Cardiac fibroblast (primary cell): ENCODE measurements around the gene CCDC6.
A peak's percentile ranks its signal among the peaks of the same experiment; 100 is the strongest.
"Not testable (repeated sequence)": the region's sequence is repeated elsewhere in the genome, so short reads cannot be mapped to it uniquely, and the experiment has no call there.

Experiments
- DNase-seq, 2 donors: peaks; one replicate each; pipeline versions ENCODE4 v3.0.0 to v3.0.0-alpha.2; 2010; ENCODE audit warnings: low read depth in 2 of 2
- H3K4me3 ChIP-seq, 2 donors: replicated peaks in 1 of 2; 1 replicate in 1 of 2; 2 replicates in 1 of 2; pipeline ENCODE4 v1.5.1; 2011; ENCODE audit warnings: low read depth in 2 of 2, low read length in 2 of 2, mild to moderate bottlenecking in 2 of 2, moderate library complexity in 1 of 2
- TF ChIP-seq, protein P1 (sequence below): IDR thresholded peaks from one replicate; pipeline ENCODE4 v1.5.1; 2011; ENCODE audit warnings: low read depth, mild to moderate bottlenecking, low read length, inconsistent platforms

Gene CCDC6

DNA sequence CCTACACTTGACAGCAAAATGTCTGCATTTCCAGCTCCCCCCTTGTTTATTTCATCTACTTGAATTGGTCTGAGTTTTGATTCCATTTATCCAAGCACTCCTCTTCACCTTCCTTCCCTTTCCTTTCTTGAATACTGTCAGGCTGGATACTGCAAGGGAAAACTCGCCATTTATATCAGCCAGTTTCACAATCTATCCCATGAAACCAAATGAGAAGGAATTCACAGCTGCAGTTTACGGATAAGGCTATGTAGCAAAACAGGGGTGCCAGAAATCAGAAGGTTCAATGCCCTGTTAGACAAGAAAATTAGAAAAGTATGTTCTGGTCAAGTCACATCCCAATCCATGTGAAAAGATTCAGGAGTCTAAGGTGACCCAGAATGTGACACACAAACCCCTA, 28.1 kb downstream of the CCDC6 start:
- TF ChIP-seq, protein P1, sequence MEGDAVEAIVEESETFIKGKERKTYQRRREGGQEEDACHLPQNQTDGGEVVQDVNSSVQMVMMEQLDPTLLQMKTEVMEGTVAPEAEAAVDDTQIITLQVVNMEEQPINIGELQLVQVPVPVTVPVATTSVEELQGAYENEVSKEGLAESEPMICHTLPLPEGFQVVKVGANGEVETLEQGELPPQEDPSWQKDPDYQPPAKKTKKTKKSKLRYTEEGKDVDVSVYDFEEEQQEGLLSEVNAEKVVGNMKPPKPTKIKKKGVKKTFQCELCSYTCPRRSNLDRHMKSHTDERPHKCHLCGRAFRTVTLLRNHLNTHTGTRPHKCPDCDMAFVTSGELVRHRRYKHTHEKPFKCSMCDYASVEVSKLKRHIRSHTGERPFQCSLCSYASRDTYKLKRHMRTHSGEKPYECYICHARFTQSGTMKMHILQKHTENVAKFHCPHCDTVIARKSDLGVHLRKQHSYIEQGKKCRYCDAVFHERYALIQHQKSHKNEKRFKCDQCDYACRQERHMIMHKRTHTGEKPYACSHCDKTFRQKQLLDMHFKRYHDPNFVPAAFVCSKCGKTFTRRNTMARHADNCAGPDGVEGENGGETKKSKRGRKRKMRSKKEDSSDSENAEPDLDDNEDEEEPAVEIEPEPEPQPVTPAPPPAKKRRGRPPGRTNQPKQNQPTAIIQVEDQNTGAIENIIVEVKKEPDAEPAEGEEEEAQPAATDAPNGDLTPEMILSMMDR = no peak
- DNase-seq = peak in 1 of 2 donors; percentile 31
- no peak overlapping the region for H3K4me3 ChIP-seq

DNA sequence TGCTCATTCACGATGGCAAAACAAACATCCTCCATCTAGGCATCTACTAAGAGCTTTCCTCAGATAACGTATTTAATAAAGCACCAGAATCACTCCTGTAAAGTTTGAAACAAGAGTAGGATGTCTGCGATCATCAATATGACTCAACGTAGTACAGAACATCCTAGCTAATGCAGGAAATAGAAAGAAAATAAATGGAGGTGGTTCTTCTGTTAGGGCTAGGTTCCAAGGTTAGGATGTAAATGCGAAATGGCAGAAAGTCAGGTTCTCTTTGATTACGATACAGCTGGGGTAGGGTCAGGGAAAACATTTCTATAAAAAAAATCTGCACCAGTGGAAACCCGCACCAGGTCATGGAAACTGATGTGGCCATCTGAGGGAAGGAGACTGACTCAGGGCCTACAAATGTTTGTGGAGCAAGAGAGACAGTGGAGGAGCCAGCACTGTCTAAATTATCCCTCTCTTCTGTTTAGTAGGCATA, 29.1 kb downstream of the CCDC6 start:
- DNase-seq = peak in 1 of 2 donors; percentile 76
- TF ChIP-seq, protein P1 = no peak
- H3K4me3 ChIP-seq = no peak overlapping the region

DNA sequence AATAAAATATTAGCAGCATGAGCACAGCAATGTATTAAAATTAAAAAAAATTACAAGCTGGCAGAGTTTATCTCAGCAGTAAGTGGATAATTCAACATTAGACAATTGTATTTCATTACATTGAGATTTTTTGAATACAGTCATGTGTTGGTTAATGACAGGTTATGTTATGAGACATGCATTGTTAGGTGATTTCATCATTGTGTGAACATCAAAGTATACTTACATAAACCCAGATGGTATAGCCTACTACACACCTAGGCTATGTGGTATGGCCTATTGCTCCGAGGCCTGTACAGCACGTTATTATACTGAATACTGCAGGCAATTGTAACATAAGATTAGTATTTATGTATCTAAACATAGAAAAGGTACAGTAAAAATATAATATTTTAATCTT, 29.7 kb downstream of the CCDC6 start:
- TF ChIP-seq, protein P1 = no peak
- DNase-seq = peak in 1 of 2 donors; percentile 56
- no peak overlapping the region for H3K4me3 ChIP-seq

DNA sequence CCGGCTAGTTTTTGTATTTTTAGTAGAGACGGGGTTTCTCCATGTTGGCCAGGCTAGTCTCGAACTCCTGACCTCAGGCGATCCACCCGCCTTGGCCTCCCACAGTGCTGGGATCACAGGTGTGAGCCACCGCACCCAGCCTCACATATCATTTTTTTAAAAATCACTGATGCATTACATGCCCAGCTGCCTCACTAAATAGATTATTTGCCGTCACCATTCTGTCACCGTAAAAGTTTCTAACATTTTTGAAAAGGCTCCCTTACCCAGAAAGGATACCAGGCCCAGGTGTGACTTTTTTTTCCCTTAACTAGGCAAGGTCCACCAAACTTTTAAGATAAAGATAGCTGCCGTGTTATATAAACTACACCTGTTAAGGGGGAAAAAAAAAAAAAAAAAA, 30.1 kb downstream of the CCDC6 start:
- DNase-seq, H3K4me3 ChIP-seq: not testable (repeated sequence)

DNA sequence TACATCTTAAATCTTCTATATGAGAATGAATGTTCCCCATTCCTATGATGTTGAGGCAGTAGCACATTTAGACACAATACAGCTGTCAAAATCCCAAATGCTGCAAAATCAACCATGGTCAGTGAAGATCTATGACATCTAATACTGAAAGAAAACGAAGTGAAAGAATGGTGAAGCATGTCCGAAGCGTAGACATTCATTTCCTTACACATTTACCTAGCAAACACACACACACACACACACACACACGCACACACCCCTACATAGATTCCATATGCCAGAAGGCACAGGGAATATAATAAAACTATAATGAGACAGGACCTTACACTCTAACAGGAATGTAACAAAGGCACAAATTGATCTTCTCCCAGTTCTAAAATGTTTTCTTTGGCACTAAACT, 32.5 kb downstream of the CCDC6 start:
- TF ChIP-seq, protein P1 = no peak
- no peak overlapping the region for H3K4me3 ChIP-seq
- no peak for DNase-seq

DNA sequence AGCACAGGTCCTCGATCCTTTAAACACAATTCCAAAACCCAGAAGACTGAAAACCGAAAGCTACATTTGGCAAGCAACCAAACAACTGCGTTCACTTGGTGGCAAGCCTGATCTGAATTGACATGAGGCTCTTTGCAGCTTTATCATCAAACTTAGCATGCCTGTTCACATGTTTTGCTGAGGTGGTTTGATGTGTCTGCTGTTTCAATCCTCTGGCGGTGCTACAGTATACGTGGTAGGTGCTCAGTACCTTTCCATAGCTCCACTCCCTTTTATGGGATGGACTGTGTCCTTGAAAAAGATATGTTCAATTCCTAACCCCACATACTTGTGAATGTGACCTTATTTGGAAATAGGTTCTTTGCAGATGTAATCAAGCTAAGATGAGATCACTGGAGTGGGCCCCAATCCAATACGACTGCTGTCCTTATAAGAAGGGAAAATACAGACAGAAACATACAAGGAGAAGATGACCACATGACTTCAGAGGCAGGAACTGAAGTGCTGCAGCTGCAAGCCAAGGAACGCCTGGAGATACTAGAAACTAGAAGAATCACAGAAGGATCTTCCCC, 33.4 kb downstream of the CCDC6 start:
- TF ChIP-seq, protein P1 = no peak
- H3K4me3 ChIP-seq = peak overlapping the region in 1 of 2 donors; percentile 21
- peak; percentile 87 to 97 for DNase-seq

DNA sequence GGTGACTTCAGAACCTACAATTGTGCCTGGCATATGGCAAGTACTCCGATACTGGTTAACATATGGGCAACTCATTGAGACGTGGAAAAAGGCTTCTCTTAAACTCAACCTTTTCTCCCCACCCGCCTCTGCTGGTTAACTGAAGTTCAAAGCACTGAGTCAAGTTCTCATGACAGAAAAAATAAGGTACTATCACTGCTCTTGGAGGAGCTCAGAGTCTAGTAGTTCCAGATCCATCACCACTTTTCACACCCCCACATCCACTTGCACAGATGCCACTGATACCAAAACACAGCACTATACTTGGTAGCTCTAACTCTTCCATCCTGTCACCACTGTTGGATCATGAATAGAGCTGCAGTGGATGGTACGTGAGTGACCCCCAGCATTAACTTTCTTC, 36.2 kb downstream of the CCDC6 start:
- no peak for DNase-seq
- no peak overlapping the region for H3K4me3 ChIP-seq
- TF ChIP-seq, protein P1 = no peak
